Measurements from ENCODE around the gene MYLK.
"Not testable (repeated sequence)": the region's sequence is repeated elsewhere in the genome, so short reads cannot be mapped to it uniquely, and the experiment has no call there.

MYLK gene

DNA sequence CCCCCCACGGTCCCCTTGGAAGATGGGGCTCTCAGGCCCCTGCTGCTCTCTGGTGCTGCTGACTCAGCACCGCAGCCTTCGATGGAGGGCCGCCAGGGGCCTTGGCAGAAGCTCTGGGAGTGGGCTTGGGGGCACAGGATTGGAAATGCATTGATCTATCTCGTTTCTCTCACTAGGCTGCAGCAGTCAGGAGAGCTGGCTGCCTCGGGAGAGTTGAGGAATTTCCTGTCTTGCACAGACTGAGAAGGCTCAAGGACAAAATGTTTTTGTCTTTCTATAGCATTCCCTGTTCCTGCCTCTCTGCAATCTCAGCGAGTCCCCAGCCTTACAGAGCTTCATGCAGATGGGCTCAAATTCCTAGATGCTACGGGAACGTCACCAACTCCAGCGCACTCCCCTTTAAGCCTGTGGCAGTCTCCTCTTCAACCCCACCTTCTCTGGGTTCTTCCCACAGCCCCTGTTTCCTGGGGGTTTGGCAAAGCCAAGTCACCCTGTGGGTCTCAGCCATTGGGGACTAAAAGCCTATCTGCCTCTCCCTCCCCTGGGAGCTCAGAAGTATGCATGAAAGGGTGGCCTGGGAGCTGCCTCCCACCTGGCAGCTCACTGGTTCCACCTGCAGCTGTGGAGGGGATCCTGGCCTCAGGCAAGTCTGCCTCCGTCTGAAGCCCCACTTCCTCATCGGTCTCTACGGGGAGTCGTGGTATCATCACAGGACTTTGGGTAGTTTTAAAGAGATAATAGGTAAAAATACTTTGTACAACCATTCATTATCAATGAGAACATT lies 171.9 kb downstream of the MYLK start:
- TF ChIP-seq, protein P1, sequence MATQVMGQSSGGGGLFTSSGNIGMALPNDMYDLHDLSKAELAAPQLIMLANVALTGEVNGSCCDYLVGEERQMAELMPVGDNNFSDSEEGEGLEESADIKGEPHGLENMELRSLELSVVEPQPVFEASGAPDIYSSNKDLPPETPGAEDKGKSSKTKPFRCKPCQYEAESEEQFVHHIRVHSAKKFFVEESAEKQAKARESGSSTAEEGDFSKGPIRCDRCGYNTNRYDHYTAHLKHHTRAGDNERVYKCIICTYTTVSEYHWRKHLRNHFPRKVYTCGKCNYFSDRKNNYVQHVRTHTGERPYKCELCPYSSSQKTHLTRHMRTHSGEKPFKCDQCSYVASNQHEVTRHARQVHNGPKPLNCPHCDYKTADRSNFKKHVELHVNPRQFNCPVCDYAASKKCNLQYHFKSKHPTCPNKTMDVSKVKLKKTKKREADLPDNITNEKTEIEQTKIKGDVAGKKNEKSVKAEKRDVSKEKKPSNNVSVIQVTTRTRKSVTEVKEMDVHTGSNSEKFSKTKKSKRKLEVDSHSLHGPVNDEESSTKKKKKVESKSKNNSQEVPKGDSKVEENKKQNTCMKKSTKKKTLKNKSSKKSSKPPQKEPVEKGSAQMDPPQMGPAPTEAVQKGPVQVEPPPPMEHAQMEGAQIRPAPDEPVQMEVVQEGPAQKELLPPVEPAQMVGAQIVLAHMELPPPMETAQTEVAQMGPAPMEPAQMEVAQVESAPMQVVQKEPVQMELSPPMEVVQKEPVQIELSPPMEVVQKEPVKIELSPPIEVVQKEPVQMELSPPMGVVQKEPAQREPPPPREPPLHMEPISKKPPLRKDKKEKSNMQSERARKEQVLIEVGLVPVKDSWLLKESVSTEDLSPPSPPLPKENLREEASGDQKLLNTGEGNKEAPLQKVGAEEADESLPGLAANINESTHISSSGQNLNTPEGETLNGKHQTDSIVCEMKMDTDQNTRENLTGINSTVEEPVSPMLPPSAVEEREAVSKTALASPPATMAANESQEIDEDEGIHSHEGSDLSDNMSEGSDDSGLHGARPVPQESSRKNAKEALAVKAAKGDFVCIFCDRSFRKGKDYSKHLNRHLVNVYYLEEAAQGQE (IDR thresholded peaks at IDR 0.05; ENCODE audit: insufficient replicate concordance, low read depth), result no peak
- TF ChIP-seq, protein P2, sequence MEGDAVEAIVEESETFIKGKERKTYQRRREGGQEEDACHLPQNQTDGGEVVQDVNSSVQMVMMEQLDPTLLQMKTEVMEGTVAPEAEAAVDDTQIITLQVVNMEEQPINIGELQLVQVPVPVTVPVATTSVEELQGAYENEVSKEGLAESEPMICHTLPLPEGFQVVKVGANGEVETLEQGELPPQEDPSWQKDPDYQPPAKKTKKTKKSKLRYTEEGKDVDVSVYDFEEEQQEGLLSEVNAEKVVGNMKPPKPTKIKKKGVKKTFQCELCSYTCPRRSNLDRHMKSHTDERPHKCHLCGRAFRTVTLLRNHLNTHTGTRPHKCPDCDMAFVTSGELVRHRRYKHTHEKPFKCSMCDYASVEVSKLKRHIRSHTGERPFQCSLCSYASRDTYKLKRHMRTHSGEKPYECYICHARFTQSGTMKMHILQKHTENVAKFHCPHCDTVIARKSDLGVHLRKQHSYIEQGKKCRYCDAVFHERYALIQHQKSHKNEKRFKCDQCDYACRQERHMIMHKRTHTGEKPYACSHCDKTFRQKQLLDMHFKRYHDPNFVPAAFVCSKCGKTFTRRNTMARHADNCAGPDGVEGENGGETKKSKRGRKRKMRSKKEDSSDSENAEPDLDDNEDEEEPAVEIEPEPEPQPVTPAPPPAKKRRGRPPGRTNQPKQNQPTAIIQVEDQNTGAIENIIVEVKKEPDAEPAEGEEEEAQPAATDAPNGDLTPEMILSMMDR (IDR thresholded peaks at IDR 0.05; ENCODE audit: insufficient read depth, low read length), result no peak
- TF ChIP-seq POLR2AphosphoS5 (IDR thresholded peaks at IDR 0.05; ENCODE audit: low read depth) (no peak), SPI1 (IDR thresholded peaks at IDR 0.05; ENCODE audit: borderline replicate concordance, low read depth) (no peak), GABPA (IDR thresholded peaks at IDR 0.05; ENCODE audit: low read depth) (no peak)
- Histone ChIP-seq H3K4me3 (replicated peaks; ENCODE audit: insufficient read depth, low read length) (no peak overlapping the region), H3K27ac (replicated peaks) (no peak overlapping the region), H3K27me3 (ENCODE audit: insufficient read depth, poor library complexity, severe bottlenecking) (peaks cover 2% of the 10 kb centered on the region)
- DNase-seq (ENCODE audit: low read depth in 1 of 2, low spot score in 1 of 2), result no peak

DNA sequence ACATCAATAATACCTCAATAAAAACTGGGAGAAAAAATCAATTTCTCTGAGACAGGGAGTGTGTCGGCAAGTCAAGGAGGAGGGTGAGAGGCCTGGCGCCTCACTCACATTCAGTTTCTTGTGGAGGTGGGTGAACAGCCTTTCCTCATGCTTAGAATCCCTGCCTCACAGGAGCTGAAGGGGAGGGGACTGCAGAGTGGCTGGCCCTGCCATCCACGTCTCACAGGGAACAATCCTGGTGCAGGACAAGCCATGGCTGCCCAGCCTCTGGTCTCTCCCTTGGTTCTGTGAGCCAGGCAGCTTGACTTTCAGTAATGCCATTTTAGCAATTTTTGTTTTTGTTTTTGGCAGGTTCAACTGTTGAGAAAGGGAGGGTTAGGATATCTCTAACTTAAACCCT lies 172.8 kb downstream of the MYLK start:
- no peak for TF ChIP-seq SPI1 (IDR thresholded peaks at IDR 0.05; ENCODE audit: borderline replicate concordance, low read depth)
- Histone ChIP-seq H3K4me3 (replicated peaks; ENCODE audit: insufficient read depth, low read length) (no peak overlapping the region), H3K27me3 (ENCODE audit: insufficient read depth, poor library complexity, severe bottlenecking) (peaks cover 2% of the 10 kb centered on the region), H3K27ac (replicated peaks) (no peak overlapping the region)
- no peak for DNase-seq (ENCODE audit: low read depth in 1 of 2, low spot score in 1 of 2)

DNA sequence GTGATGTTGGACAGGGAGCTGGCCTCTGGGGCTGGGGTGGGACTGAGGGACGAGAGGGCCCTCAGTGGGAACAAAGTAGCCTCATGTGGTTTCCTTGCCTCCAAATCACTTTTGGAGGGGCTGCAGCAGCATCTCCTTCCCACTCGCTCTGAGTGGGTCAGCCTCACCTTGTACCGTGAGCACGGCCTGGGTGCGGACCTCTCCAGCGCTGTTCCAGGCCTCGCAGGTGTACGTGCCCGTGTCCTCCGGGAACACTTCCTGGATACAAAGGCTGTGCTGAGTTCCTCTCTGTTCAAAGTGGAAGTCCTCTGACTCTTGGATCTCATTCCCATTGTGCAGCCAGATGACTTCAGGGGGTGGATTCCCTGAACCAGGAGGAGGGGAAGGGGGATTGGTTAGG lies 175.6 kb downstream of the MYLK start:
- no peak overlapping the region for H3K27ac ChIP-seq (replicated peaks)
- no peak overlapping the region for H3K4me3 ChIP-seq (replicated peaks; ENCODE audit: insufficient read depth, low read length)
- H3K27me3 ChIP-seq (ENCODE audit: insufficient read depth, poor library complexity, severe bottlenecking), result no peaks in the 10 kb centered on the region
- TF ChIP-seq, protein P2 (IDR thresholded peaks at IDR 0.05; ENCODE audit: insufficient read depth, low read length), result no peak
- TF ChIP-seq SPI1 (IDR thresholded peaks at IDR 0.05; ENCODE audit: borderline replicate concordance, low read depth), result no peak
- TF ChIP-seq, protein P1 (IDR thresholded peaks at IDR 0.05; ENCODE audit: insufficient replicate concordance, low read depth), result no peak
- no peak for TF ChIP-seq POLR2AphosphoS5 (IDR thresholded peaks at IDR 0.05; ENCODE audit: low read depth)
- no peak for TF ChIP-seq GABPA (IDR thresholded peaks at IDR 0.05; ENCODE audit: low read depth)
- DNase-seq (ENCODE audit: low read depth in 1 of 2, low spot score in 1 of 2), result no peak

DNA sequence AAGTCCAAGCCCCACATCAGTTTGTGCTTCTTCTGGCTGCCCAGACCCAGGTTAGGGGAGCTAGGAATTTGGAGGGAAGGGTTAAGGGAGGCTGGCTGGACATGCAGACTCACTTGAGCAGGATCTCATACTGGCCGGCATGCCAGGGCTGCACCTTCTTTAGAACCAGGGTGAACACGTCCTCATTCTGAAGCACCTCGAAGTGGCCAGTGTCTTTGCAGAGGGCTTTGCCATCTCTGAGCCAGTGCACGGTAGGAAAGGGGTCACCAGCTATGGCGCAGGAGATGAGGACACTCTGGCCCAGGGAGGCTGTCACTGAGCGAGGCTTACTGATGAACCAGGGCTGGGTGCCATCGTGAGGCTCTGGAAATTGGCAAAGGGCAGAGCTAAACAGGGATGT lies 176.5 kb downstream of the MYLK start:
- H3K27me3 ChIP-seq (ENCODE audit: insufficient read depth, poor library complexity, severe bottlenecking); H3K27ac ChIP-seq (replicated peaks); H3K4me3 ChIP-seq (replicated peaks; ENCODE audit: insufficient read depth, low read length); DNase-seq (ENCODE audit: low read depth in 1 of 2, low spot score in 1 of 2): not testable (repeated sequence)

DNA sequence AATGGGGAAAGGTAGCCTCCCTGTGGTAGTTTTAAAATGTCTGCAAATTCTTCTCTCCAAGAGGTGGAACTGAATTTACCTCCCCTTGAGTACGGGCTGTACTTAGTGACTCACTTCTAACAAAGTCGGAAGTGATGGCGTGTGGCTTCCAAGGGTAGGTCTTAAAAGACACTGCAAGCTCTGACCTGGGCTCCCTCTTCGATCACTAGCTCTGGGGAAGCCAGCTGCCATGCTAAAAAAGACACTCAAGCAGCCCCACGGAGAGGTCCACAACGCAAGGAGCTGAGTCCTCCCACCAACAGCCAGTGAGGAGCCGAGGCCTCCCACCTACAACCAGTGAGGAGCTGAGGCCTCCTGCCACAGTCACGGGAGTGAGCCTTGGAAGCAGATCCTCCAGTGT lies 177.3 kb downstream of the MYLK start:
- no peak for DNase-seq (ENCODE audit: low read depth in 1 of 2, low spot score in 1 of 2)

More for the DNA sequence above, 177.3 kb downstream of the MYLK start:
- H3K27ac ChIP-seq (replicated peaks), result no peak overlapping the region
- no peak overlapping the region for H3K4me3 ChIP-seq (replicated peaks; ENCODE audit: insufficient read depth, low read length)
- TF ChIP-seq, protein P1 (IDR thresholded peaks at IDR 0.05; ENCODE audit: insufficient replicate concordance, low read depth), result no peak
- no peaks in the 10 kb centered on the region for H3K27me3 ChIP-seq (ENCODE audit: insufficient read depth, poor library complexity, severe bottlenecking)

Measured in HL-60 (cell line).